Measurements from ENCODE around the gene FRG2.
"Not testable (repeated sequence)": the region's sequence is repeated elsewhere in the genome, so short reads cannot be mapped to it uniquely, and the experiment has no call there.

DNA sequence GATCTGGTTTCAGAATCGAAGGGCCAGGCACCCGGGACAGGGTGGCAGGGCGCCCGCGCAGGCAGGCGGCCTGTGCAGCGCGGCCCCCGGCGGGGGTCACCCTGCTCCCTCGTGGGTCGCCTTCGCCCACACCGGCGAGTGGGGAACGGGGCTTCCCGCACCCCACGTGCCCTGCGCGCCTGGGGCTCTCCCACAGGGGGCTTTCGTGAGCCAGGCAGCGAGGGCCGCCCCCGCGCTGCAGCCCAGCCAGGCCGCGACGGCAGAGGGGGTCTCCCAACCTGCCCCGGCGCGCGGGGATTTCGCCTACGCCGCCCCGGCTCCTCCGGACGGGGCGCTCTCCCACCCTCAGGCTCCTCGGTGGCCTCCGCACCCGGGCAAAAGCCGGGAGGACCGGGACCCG lies 41.3 kb upstream of the FRG2 start:
- TF ChIP-seq POLR2AphosphoS5 (IDR thresholded peaks at IDR 0.05; ENCODE audit: low read depth, low read length); EP300 (IDR thresholded peaks at IDR 0.05; ENCODE audit: borderline replicate concordance in 1 of 2, low read depth in 1 of 2, low read length in 1 of 2); RCOR1 (IDR thresholded peaks at IDR 0.05; ENCODE audit: low read length); EZH2phosphoT487 (IDR thresholded peaks at IDR 0.05; ENCODE audit: borderline replicate concordance, low read depth): not testable (repeated sequence)
- TF ChIP-seq, protein P1, sequence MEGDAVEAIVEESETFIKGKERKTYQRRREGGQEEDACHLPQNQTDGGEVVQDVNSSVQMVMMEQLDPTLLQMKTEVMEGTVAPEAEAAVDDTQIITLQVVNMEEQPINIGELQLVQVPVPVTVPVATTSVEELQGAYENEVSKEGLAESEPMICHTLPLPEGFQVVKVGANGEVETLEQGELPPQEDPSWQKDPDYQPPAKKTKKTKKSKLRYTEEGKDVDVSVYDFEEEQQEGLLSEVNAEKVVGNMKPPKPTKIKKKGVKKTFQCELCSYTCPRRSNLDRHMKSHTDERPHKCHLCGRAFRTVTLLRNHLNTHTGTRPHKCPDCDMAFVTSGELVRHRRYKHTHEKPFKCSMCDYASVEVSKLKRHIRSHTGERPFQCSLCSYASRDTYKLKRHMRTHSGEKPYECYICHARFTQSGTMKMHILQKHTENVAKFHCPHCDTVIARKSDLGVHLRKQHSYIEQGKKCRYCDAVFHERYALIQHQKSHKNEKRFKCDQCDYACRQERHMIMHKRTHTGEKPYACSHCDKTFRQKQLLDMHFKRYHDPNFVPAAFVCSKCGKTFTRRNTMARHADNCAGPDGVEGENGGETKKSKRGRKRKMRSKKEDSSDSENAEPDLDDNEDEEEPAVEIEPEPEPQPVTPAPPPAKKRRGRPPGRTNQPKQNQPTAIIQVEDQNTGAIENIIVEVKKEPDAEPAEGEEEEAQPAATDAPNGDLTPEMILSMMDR (IDR thresholded peaks at IDR 0.05): not testable (repeated sequence)
